GM23338 (cell line): ENCODE results near the gene FKBP5. TPM values are rescaled to one million over a fixed set of nuclear protein-coding genes. Genes with fewer than 3 reads are reported as not detected.
A peak's percentile ranks its signal among the peaks of the same experiment; 100 is the strongest.

ENCODE experiments used
- ATAC-seq: fragments of 200-7000 bp; cut with Tn5 transposase; 3 replicates; pipeline ENCODE4 v1.9.1; 2020
- DNase-seq: peaks from one replicate; pipeline ENCODE4 v3.0.0-alpha.2; 2015; ENCODE audit warnings: low spot score
- H2AFZ ChIP-seq: fragments of 200-600 bp; sonication (generic); 2 replicates; pipeline ENCODE4 v1.8.0; 2016; ENCODE audit warnings: antibody characterized with exemption, mild to moderate bottlenecking, moderate library complexity
- H3F3A ChIP-seq: fragments of 200-600 bp; sonication (generic); replicated peaks from 2 replicates; pipeline ENCODE4 v1.8.0; 2017; ENCODE audit warnings: antibody characterized with exemption, mixed run types, low read depth
- H3K27ac ChIP-seq: fragments of 200-600 bp; sonication (generic); 2 replicates; pipeline ENCODE4 v1.6.1; 2016; ENCODE audit warnings: low read depth
- H3K27me3 ChIP-seq: fragments of 200-600 bp; sonication (generic); 2 replicates; pipeline ENCODE4 v1.8.0; 2016; ENCODE audit warnings: mild to moderate bottlenecking, mixed run types, moderate library complexity; ENCODE audit not compliant: insufficient read depth
- H3K36me3 ChIP-seq: fragments of 200-600 bp; sonication (generic); 2 replicates; pipeline ENCODE4 v1.8.0; 2016; ENCODE audit warnings: mild to moderate bottlenecking; ENCODE audit not compliant: insufficient read depth
- H3K4me1 ChIP-seq: fragments of 200-600 bp; sonication (generic); 2 replicates; pipeline ENCODE4 v1.8.0; 2016; ENCODE audit warnings: mild to moderate bottlenecking, moderate library complexity; ENCODE audit not compliant: insufficient read depth
- H3K4me2 ChIP-seq: fragments of 200-600 bp; sonication (generic); 2 replicates; pipeline ENCODE4 v1.7.1; 2017; ENCODE audit warnings: mixed run types
- H3K4me3 ChIP-seq: fragments of 200-600 bp; sonication (generic); 2 replicates; pipeline ENCODE4 v1.6.1; 2016; ENCODE audit warnings: mixed run types
- H3K79me2 ChIP-seq: fragments of 200-600 bp; sonication (generic); replicated peaks from 2 replicates; pipeline ENCODE4 v1.8.0; 2017; ENCODE audit warnings: mild to moderate bottlenecking; ENCODE audit not compliant: insufficient read depth
- H3K9me2 ChIP-seq: fragments of 200-600 bp; sonication (generic); 2 replicates; pipeline ENCODE4 v1.8.0; 2017; ENCODE audit not compliant: insufficient read depth
- H4K20me1 ChIP-seq: fragments of 200-600 bp; sonication (generic); replicated peaks from 2 replicates; pipeline ENCODE4 v1.8.0; 2017; ENCODE audit warnings: mild to moderate bottlenecking; ENCODE audit not compliant: insufficient read depth
- H3K27ac Mint-ChIP-seq: 2 replicates; pipeline ENCODE4 v1.8.0; 2020; ENCODE audit warnings: inconsistent platforms, mild to moderate bottlenecking, moderate library complexity, mixed read lengths
- H3K27me3 Mint-ChIP-seq: 3 replicates; pipeline ENCODE4 v1.8.0; 2022; ENCODE audit warnings: low read depth, mild to moderate bottlenecking, moderate library complexity, mixed read lengths, inconsistent platforms; ENCODE audit not compliant: insufficient read depth, poor library complexity
- H3K36me3 Mint-ChIP-seq: 3 replicates; pipeline ENCODE4 v1.8.0; 2021; ENCODE audit warnings: low read depth, mild to moderate bottlenecking, inconsistent platforms, moderate library complexity, mixed read lengths
- H3K4me1 Mint-ChIP-seq: 3 replicates; pipeline ENCODE4 v1.8.0; 2020; ENCODE audit warnings: mild to moderate bottlenecking, inconsistent platforms, mixed read lengths
- H3K4me3 Mint-ChIP-seq: 3 replicates; pipeline ENCODE4 v1.8.0; 2021; ENCODE audit warnings: moderate library complexity, mild to moderate bottlenecking, inconsistent platforms, mixed read lengths
- H3K9me3 Mint-ChIP-seq: 3 replicates; pipeline ENCODE4 v1.8.0; 2020; ENCODE audit warnings: moderate library complexity, mild to moderate bottlenecking, inconsistent platforms, mixed read lengths
- CREB1 ChIP-seq: fragments of 250-450 bp; sonication (Bioruptor Pico); IDR thresholded peaks from 2 replicates; pipeline ENCODE4 v1.5.0; 2020; ENCODE audit warnings: low read depth, mild to moderate bottlenecking, moderate library complexity
- EZH2 ChIP-seq: fragments of 200-600 bp; sonication (generic); IDR thresholded peaks from one replicate; pipeline ENCODE4 v1.8.0; 2017; ENCODE audit warnings: antibody characterized with exemption, mild to moderate bottlenecking, low read depth; ENCODE audit not compliant: unreplicated experiment
- EZH2phosphoT487 ChIP-seq: fragments of 200-600 bp; sonication (generic); IDR thresholded peaks from one replicate; pipeline ENCODE4 v1.8.1; 2018; ENCODE audit warnings: antibody characterized with exemption; ENCODE audit not compliant: unreplicated experiment
- POLR2AphosphoS5 ChIP-seq: IDR thresholded peaks from 2 replicates; pipeline ENCODE4 v1.6.1; 2016; ENCODE audit warnings: antibody characterized with exemption, low read depth
- polyA plus RNA-seq: library from polyadenylated mRNA; unstranded; fragments of >200 nt; fragmentation: Nextera tagmentation; extraction: Ambion mirVana; gene quantifications from 2 replicates; pipeline ENCODE4 v1.2.1, GENCODE V29; 2016
- total RNA-seq: library from RNA; depleted of rRNA; stranded (reverse); fragments of >200 nt; shearing (Covaris generic); gene quantifications from 2 replicates; pipeline ENCODE4 v1.2.3, GENCODE V29; 2014
- TF ChIP-seq, protein P1 (sequence below): IDR thresholded peaks from one replicate; pipeline ENCODE4 v1.6.1; 2018; ENCODE audit warnings: antibody characterized with exemption; ENCODE audit not compliant: unreplicated experiment
- TF ChIP-seq, protein P2 (sequence below): fragments of 250-450 bp; sonication (Bioruptor Pico); IDR thresholded peaks from 2 replicates; pipeline ENCODE4 v1.5.0; 2020; ENCODE audit warnings: mild to moderate bottlenecking, moderate library complexity

The FKBP5 gene
- total and polyA plus RNA-seq, 2 experiments from 2014 or later = 19.8 to 28.6 TPM

DNA sequence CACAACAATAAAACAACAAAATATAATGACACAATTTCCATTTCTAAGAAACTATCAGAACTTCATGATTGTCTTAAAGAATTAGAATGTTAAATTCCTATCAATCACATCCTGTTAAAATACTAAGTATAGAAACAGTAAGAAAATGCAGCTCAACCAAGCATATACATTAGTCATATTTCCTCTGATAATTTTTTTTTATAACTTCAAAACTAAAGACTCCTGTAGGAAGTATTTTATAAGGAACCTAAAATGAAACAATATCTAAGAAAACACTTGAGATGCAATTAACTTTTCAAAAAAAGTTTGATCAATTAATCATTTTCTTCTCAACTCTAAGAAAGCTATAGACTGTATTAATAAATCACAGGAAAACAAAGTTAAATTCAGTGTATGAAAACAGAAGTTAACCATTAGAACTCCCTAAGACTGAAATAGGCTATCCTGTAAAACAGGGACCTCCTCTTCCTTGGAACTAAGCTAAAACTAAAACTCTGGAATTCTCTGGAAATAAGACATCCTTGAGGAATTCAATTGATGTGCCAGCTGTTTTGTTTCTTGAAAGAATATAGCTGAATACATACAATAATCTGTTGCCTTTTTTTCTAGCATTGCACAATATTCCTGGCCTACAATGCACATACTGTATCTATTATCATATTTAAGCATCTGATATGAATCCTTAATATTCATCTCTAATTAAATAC is 19.8 kb downstream of the FKBP5 start (continued):
- TF ChIP-seq, protein P1, sequence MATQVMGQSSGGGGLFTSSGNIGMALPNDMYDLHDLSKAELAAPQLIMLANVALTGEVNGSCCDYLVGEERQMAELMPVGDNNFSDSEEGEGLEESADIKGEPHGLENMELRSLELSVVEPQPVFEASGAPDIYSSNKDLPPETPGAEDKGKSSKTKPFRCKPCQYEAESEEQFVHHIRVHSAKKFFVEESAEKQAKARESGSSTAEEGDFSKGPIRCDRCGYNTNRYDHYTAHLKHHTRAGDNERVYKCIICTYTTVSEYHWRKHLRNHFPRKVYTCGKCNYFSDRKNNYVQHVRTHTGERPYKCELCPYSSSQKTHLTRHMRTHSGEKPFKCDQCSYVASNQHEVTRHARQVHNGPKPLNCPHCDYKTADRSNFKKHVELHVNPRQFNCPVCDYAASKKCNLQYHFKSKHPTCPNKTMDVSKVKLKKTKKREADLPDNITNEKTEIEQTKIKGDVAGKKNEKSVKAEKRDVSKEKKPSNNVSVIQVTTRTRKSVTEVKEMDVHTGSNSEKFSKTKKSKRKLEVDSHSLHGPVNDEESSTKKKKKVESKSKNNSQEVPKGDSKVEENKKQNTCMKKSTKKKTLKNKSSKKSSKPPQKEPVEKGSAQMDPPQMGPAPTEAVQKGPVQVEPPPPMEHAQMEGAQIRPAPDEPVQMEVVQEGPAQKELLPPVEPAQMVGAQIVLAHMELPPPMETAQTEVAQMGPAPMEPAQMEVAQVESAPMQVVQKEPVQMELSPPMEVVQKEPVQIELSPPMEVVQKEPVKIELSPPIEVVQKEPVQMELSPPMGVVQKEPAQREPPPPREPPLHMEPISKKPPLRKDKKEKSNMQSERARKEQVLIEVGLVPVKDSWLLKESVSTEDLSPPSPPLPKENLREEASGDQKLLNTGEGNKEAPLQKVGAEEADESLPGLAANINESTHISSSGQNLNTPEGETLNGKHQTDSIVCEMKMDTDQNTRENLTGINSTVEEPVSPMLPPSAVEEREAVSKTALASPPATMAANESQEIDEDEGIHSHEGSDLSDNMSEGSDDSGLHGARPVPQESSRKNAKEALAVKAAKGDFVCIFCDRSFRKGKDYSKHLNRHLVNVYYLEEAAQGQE = no peak
- no peak for TF ChIP-seq POLR2AphosphoS5
- no peak for TF ChIP-seq EZH2phosphoT487
- no peak for TF ChIP-seq CREB1 (CRISPR knock-in tag)

DNA sequence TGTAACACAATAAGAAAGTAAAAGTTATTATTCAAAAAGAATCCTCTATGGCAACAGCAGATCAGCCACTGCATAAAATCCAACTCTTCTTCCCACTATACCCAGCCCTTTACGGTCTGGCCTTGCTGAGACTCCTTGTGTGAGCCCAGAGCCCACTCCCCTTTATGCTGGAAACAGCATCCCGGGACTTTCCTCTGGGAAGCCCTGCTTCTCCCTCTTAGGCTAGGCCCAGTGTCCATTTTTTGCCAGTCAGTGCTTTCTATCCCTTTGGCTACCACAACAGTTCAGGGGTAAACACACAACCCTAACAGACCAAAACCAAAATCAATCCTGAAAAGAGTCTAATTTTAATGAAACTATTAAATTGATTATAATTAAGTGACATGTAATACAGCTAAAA is 20.6 kb downstream of the FKBP5 start:
- DNase-seq (no peak), ATAC-seq (peak; percentile 76)
- Histone ChIP-seq H3K4me3 (no peak overlapping the region), H3K9me2 (no peaks in the 10 kb centered on the region), H3K27me3 (no peaks in the 10 kb centered on the region), H3K79me2 (peaks cover 58% of the 10 kb centered on the region), H3F3A (no peaks in the 10 kb centered on the region), H2AFZ (no peak overlapping the region), H3K27ac (no peak overlapping the region), H3K4me2 (no peak overlapping the region), H4K20me1 (0 out of 2 replicates have a peak, but pooled peaks cover 13% of the 10 kb centered on the region), H3K4me1 (peaks cover 16% of the 10 kb centered on the region), H3K36me3 (no peaks in the 10 kb centered on the region)
- H3K36me3 Mint-ChIP-seq = no peaks in the 10 kb centered on the region
- peak overlapping the region; percentile 72; the same call in 1 of the 2 replicates for H3K27ac Mint-ChIP-seq
- H3K9me3 Mint-ChIP-seq = no peaks in the 10 kb centered on the region
- H3K4me1 Mint-ChIP-seq = no peaks in the 10 kb centered on the region; the same call in 2 of the 3 replicates
- TF ChIP-seq EZH2 = no peak
- TF ChIP-seq, protein P2, sequence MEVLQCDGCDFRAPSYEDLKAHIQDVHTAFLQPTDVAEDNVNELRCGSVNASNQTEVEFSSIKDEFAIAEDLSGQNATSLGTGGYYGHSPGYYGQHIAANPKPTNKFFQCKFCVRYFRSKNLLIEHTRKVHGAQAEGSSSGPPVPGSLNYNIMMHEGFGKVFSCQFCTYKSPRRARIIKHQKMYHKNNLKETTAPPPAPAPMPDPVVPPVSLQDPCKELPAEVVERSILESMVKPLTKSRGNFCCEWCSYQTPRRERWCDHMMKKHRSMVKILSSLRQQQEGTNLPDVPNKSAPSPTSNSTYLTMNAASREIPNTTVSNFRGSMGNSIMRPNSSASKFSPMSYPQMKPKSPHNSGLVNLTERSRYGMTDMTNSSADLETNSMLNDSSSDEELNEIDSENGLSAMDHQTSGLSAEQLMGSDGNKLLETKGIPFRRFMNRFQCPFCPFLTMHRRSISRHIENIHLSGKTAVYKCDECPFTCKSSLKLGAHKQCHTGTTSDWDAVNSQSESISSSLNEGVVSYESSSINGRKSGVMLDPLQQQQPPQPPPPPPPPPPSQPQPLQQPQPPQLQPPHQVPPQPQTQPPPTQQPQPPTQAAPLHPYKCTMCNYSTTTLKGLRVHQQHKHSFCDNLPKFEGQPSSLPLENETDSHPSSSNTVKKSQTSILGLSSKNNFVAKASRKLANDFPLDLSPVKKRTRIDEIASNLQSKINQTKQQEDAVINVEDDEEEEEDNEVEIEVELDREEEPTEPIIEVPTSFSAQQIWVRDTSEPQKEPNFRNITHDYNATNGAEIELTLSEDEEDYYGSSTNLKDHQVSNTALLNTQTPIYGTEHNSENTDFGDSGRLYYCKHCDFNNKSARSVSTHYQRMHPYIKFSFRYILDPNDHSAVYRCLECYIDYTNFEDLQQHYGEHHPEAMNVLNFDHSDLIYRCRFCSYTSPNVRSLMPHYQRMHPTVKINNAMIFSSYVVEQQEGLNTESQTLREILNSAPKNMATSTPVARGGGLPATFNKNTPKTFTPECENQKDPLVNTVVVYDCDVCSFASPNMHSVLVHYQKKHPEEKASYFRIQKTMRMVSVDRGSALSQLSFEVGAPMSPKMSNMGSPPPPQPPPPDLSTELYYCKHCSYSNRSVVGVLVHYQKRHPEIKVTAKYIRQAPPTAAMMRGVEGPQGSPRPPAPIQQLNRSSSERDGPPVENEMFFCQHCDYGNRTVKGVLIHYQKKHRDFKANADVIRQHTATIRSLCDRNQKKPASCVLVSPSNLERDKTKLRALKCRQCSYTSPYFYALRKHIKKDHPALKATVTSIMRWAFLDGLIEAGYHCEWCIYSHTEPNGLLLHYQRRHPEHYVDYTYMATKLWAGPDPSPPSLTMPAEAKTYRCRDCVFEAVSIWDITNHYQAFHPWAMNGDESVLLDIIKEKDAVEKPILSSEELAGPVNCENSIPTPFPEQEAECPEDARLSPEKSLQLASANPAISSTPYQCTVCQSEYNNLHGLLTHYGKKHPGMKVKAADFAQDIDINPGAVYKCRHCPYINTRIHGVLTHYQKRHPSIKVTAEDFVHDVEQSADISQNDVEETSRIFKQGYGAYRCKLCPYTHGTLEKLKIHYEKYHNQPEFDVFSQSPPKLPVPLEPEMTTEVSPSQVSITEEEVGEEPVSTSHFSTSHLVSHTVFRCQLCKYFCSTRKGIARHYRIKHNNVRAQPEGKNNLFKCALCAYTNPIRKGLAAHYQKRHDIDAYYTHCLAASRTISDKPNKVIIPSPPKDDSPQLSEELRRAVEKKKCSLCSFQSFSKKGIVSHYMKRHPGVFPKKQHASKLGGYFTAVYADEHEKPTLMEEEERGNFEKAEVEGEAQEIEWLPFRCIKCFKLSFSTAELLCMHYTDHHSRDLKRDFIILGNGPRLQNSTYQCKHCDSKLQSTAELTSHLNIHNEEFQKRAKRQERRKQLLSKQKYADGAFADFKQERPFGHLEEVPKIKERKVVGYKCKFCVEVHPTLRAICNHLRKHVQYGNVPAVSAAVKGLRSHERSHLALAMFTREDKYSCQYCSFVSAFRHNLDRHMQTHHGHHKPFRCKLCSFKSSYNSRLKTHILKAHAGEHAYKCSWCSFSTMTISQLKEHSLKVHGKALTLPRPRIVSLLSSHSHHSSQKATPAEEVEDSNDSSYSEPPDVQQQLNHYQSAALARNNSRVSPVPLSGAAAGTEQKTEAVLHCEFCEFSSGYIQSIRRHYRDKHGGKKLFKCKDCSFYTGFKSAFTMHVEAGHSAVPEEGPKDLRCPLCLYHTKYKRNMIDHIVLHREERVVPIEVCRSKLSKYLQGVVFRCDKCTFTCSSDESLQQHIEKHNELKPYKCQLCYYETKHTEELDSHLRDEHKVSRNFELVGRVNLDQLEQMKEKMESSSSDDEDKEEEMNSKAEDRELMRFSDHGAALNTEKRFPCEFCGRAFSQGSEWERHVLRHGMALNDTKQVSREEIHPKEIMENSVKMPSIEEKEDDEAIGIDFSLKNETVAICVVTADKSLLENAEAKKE = no peak
- H3K27me3 Mint-ChIP-seq = peaks cover 2% of the 10 kb centered on the region
- no peak overlapping the region for H3K4me3 Mint-ChIP-seq
